Gastrocnemius medialis (tissue), 4 donors: ENCODE measurements around the gene DISP2. TPM values are rescaled to one million over a fixed set of nuclear protein-coding genes. Genes with fewer than 3 reads are reported as not detected.

ENCODE experiments used
- ATAC-seq, 2 donors: fragments of 150-250 bp; one replicate each; pipeline ENCODE4 v1.9.1; 2016
- DNase-seq, 2 donors: peaks; one replicate each; pipeline ENCODE4 v3.0.0-alpha.2; 2019
- H3K27ac ChIP-seq, 4 donors: fragments of 200-600 bp; sonication (generic); 1 replicate in 1 of 4; 2 replicates in 3 of 4; pipeline ENCODE4 v1.5.1; 2016 to 2018; ENCODE audit warnings: mild to moderate bottlenecking in 2 of 4, moderate library complexity in 1 of 4
- H3K27me3 ChIP-seq, 3 donors: fragments of 200-600 bp; sonication (generic) in 2 of 3; 1 replicate in 1 of 3; 2 replicates in 2 of 3; pipeline versions ENCODE4 v1.5.1 to v1.6.0; 2016 to 2019; ENCODE audit warnings: mild to moderate bottlenecking in 1 of 3, moderate library complexity in 1 of 3
- H3K36me3 ChIP-seq, 2 donors: fragments of 200-600 bp; sonication (generic) in 1 of 2; one replicate each; pipeline ENCODE4 v1.5.1; 2017 to 2018
- H3K4me1 ChIP-seq, 2 donors: fragments of 200-600 bp; sonication (generic) in 1 of 2; one replicate each; pipeline ENCODE4 v1.5.1; 2016 to 2017; ENCODE audit warnings: mild to moderate bottlenecking in 2 of 2
- H3K4me3 ChIP-seq, 4 donors: fragments of 200-600 bp; sonication (generic) in 3 of 4; 1 replicate in 1 of 4; 2 replicates in 3 of 4; pipeline ENCODE4 v1.5.1; 2016 to 2019; ENCODE audit warnings: mild to moderate bottlenecking in 2 of 4
- H3K9me3 ChIP-seq, 3 donors: fragments of 200-600 bp; sonication (generic) in 2 of 3; 1 replicate in 1 of 3; 2 replicates in 2 of 3; pipeline ENCODE4 v1.5.1; 2016 to 2019
- CTCF ChIP-seq, 5 experiments: fragments of 450-650 bp in 3 of 5; fragments of 200-600 bp in 2 of 5; sonication (generic) in 2 of 5; IDR thresholded peaks in 4 of 5; conservative IDR thresholded peaks in 1 of 5; 1 replicate in 4 of 5; 2 replicates in 1 of 5; pipeline ENCODE4 v1.5.1; 2016 to 2019; ENCODE audit warnings: antibody characterized with exemption in 5 of 5, mild to moderate bottlenecking in 3 of 5, moderate library complexity in 3 of 5
- POLR2A ChIP-seq, 2 donors: fragments of 450-650 bp; IDR thresholded peaks; one replicate each; pipeline ENCODE4 v1.6.1; 2017; ENCODE audit warnings: antibody characterized with exemption in 2 of 2, mild to moderate bottlenecking in 2 of 2, moderate library complexity in 2 of 2
- in situ Hi-C, 4 donors: fragments of 200-750 bp; cut with MboI; loops; one replicate each; pipeline versions ENCODE4 v1.15.0 to v1.8.0; 2017; ENCODE audit warnings: low sequenced_read_pairs in 4 of 4
- intact Hi-C: fragments of 100-400 bp; cut with DNase I; formaldehyde crosslinking; loops from one replicate; pipeline ENCODE4 v1.15.1; 2023; ENCODE audit warnings: low total_unique reads
- total RNA-seq, 4 donors: library from RNA; depleted of rRNA; stranded (reverse); fragments of >200 nt; gene quantifications; one replicate each; pipeline versions ENCODE4 v1.1.0 to v1.2.3, GENCODE V29; 2016

Gene DISP2
- total RNA-seq, 4 donors from 2014 or later, result 0.02 to 0.12 (median 0.06) TPM

DNA sequence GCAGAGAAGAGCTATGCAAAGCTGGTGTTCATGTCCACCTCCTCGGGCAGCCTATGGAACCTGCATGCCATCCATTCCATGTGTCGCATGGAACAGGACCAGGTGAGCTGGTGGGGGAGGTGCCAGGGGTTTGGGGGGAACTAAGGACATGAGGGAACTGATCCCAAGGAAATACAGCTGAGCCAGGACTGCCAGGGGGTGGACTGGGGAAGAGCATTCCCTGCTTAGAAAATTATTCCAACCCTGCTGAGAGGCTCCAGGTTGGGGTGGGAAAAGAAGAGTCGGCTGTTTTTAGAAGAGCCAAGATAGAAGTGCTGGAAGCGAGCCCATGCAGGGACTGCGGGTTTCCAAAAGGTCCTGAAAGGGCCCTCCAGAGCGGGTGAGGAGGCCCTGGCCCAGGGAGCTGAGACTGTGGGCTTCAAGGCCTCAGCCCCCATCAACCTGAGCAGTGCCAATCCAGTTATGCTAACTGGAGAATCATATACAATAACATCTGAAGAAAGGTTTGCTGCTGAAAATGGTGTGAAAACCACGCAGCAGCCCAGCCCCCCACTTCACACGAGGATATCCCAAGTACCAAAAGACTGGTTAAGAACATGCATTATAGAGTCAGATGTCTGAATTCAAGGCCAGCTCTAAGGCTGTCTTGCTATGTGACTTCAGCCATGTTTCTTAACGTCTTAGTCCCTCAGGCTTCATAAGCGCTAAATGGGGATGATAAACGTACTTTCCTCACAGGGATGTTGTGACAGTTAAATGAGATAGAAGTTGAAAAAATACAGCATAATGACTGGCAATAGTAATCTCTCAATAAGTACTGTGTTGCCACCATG, 7.8 kb downstream of the DISP2 start:
- no peak for ATAC-seq
- Histone ChIP-seq H3K9me3 (no peaks in the 10 kb centered on the region), H3K27ac (no peak overlapping the region), H3K36me3 (no peaks in the 10 kb centered on the region), H3K4me3 (no peak overlapping the region), H3K27me3 (no peaks in the 10 kb centered on the region), H3K4me1 (peaks cover 18 to 20% of the 10 kb centered on the region in 2 donors)
- intact Hi-C loops (no loop called here), in situ Hi-C loops (no loop called here)
- no peak for TF ChIP-seq POLR2A (IDR thresholded peaks at IDR 0.05)
- no peak for TF ChIP-seq CTCF (IDR thresholded peaks at IDR 0.05 in 4 of 5, conservative IDR thresholded peaks at IDR 0.05 in 1 of 5)
- no peak for DNase-seq

- intact Hi-C loops, result loop anchor here (1.0 kb wide), 2 partner anchors 21 to 43 kb away; partner anchors contain the start of gene INAFM2
- H3K4me1 ChIP-seq, result peaks cover 18 to 20% of the 10 kb centered on the region in 2 donors
- H3K4me3 ChIP-seq, result peak overlapping the region in 1 of 4 donors; percentile 51
- H3K9me3 ChIP-seq, result no peaks in the 10 kb centered on the region
- no peaks in the 10 kb centered on the region for H3K36me3 ChIP-seq
- ATAC-seq (peak; percentile 77 to 79), DNase-seq (peak; percentile 78 to 93)
- H3K27ac ChIP-seq, result peak overlapping the region; percentile 77 to 92 (median 84)
- in situ Hi-C loops, result no loop called here
- TF ChIP-seq CTCF (IDR thresholded peaks at IDR 0.05 in 4 of 5, conservative IDR thresholded peaks at IDR 0.05 in 1 of 5), result no peak
- no peak for TF ChIP-seq POLR2A (IDR thresholded peaks at IDR 0.05)
- H3K27me3 ChIP-seq, result no peaks in the 10 kb centered on the region
These were observed 8.7 kb downstream of the DISP2 start for GRCh38 chr15:40366457-40367370.

DNA sequence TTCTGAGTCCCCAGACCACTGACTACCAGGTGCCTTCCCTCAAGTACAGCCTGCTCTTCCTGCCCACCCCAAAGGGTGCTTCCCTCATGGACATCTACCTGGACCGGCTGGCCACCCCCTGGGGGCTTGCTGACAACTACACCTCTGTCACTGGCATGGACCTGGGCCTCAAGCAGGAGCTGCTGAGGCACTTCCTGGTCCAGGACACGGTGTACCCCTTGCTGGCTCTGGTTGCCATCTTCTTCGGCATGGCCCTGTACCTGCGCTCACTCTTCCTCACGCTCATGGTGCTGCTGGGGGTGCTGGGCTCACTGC, 9.3 kb downstream of the DISP2 start:
- Histone ChIP-seq H3K9me3 (no peaks in the 10 kb centered on the region), H3K27me3 (no peaks in the 10 kb centered on the region), H3K27ac (peak overlapping the region; percentile 77 to 92 (median 84)), H3K36me3 (no peaks in the 10 kb centered on the region), H3K4me3 (peak overlapping the region; percentile 31 to 51 (median 40)), H3K4me1 (peaks cover 18 to 20% of the 10 kb centered on the region in 2 donors)
- in situ Hi-C loops (no loop called here), intact Hi-C loops (loop anchor here (1.0 kb wide), 2 partner anchors 22 to 44 kb away; partner anchors contain the start of gene INAFM2)
- no peak for TF ChIP-seq POLR2A (IDR thresholded peaks at IDR 0.05)
- no peak for TF ChIP-seq CTCF (IDR thresholded peaks at IDR 0.05 in 4 of 5, conservative IDR thresholded peaks at IDR 0.05 in 1 of 5)
- ATAC-seq (peak; percentile 8 to 28), DNase-seq (no peak)

GRCh38 chr15:40367686-40368611, 9.9 kb downstream of the DISP2 start:
- peak; percentile 64 to 86 for DNase-seq
- Histone ChIP-seq H3K36me3 (no peaks in the 10 kb centered on the region), H3K27me3 (no peaks in the 10 kb centered on the region), H3K4me3 (peak overlapping the region; percentile 35 to 51 (median 40)), H3K27ac (peak overlapping the region; percentile 77 to 92 (median 84)), H3K4me1 (peaks cover 18 to 20% of the 10 kb centered on the region in 2 donors), H3K9me3 (no peaks in the 10 kb centered on the region)
- intact Hi-C loops, result loop anchor here (1.0 to 2.0 kb wide), 4 partner anchors 23 to 55 kb away; partner anchors contain the start of genes CCDC9B and INAFM2
- in situ Hi-C loops, result no loop called here
- TF ChIP-seq POLR2A (IDR thresholded peaks at IDR 0.05) (no peak), CTCF (IDR thresholded peaks at IDR 0.05 in 4 of 5, conservative IDR thresholded peaks at IDR 0.05 in 1 of 5) (peak; percentile 81 to 97 (median 93))
- peak; percentile 70 to 78 for ATAC-seq
